NK-92 treated with Interleukin-12 subunit alpha and Interleukin-12 subunit beta, amount 100 ng/mL, for 24 hours (cell line): ENCODE results near the gene SC5D.

Experiments used
- DNase-seq: peaks from one replicate; lab custom pipeline; 2025; lab: John Stamatoyannopoulos, UW

SC5D gene

GRCh38 chr11:121291896-121292494 lies 576 bp upstream of the SC5D start:
- no peak for DNase-seq

- DNase-seq: no peak
Measured at GRCh38 chr11:121293288-121293594, 670 bp downstream of the SC5D start.

- no peak for DNase-seq
Measured at GRCh38 chr11:121295246-121296029, 2.9 kb downstream of the SC5D start.

GRCh38 chr11:121297872-121298271 lies 5.3 kb downstream of the SC5D start:
- no peak for DNase-seq

- no peak for DNase-seq
Measured at GRCh38 chr11:121298774-121299173, 6.2 kb downstream of the SC5D start.

- no peak for DNase-seq
Measured at GRCh38 chr11:121299417-121299816, 6.8 kb downstream of the SC5D start.

GRCh38 chr11:121300313-121300971 lies 7.9 kb downstream of the SC5D start:
- DNase-seq: no peak

GRCh38 chr11:121300972-121301699 lies 8.6 kb downstream of the SC5D start:
- no peak for DNase-seq

- no peak for DNase-seq
Measured at GRCh38 chr11:121304759-121305158, 12.2 kb downstream of the SC5D start.

GRCh38 chr11:121308816-121309215 lies 16.2 kb downstream of the SC5D start:
- DNase-seq: no peak

- no peak for DNase-seq
Measured at GRCh38 chr11:121309688-121310087, 17.1 kb downstream of the SC5D start.

GRCh38 chr11:121310908-121311307 lies 18.3 kb downstream of the SC5D start:
- DNase-seq: no peak

GRCh38 chr11:121311373-121311772 lies 18.8 kb downstream of the SC5D start:
- DNase-seq: no peak

GRCh38 chr11:121312483-121312882 lies 19.9 kb downstream of the SC5D start:
- DNase-seq: no peak

GRCh38 chr11:121318848-121319834 lies 26.6 kb downstream of the SC5D start:
- DNase-seq: no peak

GRCh38 chr11:121321614-121322243 lies 29.2 kb downstream of the SC5D start:
- DNase-seq: no peak

GRCh38 chr11:121323046-121323607 lies 30.6 kb downstream of the SC5D start:
- no peak for DNase-seq

GRCh38 chr11:121326230-121326629 lies 33.7 kb downstream of the SC5D start:
- DNase-seq: no peak

GRCh38 chr11:121327553-121327952 lies 35.0 kb downstream of the SC5D start:
- DNase-seq: no peak

- DNase-seq: no peak
Measured at GRCh38 chr11:121328176-121328966, 35.8 kb downstream of the SC5D start.
